ENCODE results near the gene CARD11.

CARD11 gene

DNA sequence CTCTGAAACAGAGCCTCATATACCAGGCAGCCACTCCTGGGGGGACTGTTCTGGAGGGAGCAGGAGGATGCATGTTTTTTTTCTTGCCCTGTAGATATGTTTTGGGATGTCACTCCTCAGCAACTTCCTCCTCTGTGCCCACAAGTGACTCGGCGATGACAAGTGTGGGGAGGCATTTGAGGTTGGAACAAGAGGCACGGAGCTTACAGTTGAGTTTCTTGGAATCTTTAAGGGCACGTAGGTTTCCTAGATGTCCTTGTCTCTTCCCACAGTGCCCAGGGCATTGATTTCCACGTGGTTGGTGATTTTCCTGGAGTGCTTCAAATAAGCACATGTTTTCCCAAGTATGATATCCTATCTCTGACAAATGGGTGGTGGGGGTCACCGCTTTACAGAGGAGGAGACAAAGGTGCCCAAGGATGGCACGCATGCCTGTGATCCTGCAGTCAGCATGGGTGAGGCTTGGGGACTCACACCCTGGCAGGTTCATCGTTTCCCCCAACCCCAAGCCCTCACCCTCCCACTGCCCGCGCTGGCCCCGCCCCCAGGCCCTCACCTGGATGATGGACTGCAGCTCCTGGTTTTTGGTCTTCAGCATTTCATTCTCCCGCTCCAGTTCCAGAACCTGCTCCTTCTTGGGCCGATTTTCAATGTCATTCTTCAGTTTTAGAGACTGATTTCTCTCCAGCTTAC is 104.3 kb downstream of the CARD11 start:
- peaks cover 0 to 2% of the 10 kb centered on the region in 2 donors for H3K36me3 ChIP-seq (ENCODE audit: control insufficient read depth in 1 of 2, insufficient read depth in 2 of 2, low read length in 2 of 2)
- no peak overlapping the region for H3K9ac ChIP-seq (ENCODE audit: low read depth in 1 of 2, low read length in 2 of 2)
- H3K27ac ChIP-seq (ENCODE audit: low read depth, low read length), result no peak overlapping the region
- no peaks in the 10 kb centered on the region for H3K4me1 ChIP-seq (ENCODE audit: control insufficient read depth in 1 of 2, insufficient read depth in 2 of 2, low read length in 2 of 2)
- H3K27me3 ChIP-seq (ENCODE audit: control insufficient read depth in 1 of 2, insufficient read depth in 2 of 2, low read length in 2 of 2), result no peaks in the 10 kb centered on the region
- H3K9me3 ChIP-seq (ENCODE audit: control insufficient read depth in 1 of 2, low read length in 2 of 2), result no peaks in the 10 kb centered on the region
- H3K4me3 ChIP-seq (ENCODE audit: low read depth in 1 of 2, low read length in 2 of 2), result no peak overlapping the region

DNA sequence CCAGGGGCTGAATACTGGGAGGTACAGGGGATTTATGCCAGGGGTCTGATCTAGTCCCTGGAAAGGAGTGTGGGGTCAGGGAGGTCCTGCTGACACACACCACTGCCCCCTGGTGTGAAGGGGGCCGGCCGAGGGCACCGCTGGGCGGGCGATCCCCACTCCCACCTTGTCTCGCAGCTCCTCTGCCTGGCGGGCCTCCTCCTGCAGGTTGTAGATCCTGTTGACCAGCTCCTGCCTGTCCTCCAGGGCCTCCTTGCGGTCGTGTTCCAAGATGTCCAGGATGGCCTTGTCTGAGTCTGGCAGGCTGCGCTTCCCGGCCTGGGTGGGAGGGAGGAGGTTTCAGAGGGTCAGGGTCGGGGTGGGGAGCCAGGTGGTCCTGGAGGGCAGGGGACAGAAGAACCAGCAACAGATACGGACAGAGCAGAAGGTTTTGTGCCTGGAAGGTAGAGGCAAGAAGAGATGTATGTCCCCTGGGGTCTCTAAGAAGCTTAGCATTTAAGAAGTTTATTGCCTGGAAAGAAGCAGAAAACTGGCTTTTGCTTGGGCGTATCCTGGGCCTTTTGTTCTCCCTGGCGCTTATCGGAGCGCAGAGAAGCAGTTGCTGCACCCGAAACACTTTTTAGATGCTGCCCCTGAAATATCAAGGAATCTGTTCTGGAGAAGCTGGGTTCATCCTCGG is 105.0 kb downstream of the CARD11 start:
- Histone ChIP-seq H3K4me3 (ENCODE audit: low read depth in 1 of 2, low read length in 2 of 2) (no peak overlapping the region), H3K27me3 (ENCODE audit: control insufficient read depth in 1 of 2, insufficient read depth in 2 of 2, low read length in 2 of 2) (no peaks in the 10 kb centered on the region), H3K27ac (ENCODE audit: low read depth, low read length) (no peak overlapping the region), H3K4me1 (ENCODE audit: control insufficient read depth in 1 of 2, insufficient read depth in 2 of 2, low read length in 2 of 2) (no peaks in the 10 kb centered on the region), H3K9ac (ENCODE audit: low read depth in 1 of 2, low read length in 2 of 2) (no peak overlapping the region), H3K36me3 (ENCODE audit: control insufficient read depth in 1 of 2, insufficient read depth in 2 of 2, low read length in 2 of 2) (no peaks in the 10 kb centered on the region), H3K9me3 (ENCODE audit: control insufficient read depth in 1 of 2, low read length in 2 of 2) (no peaks in the 10 kb centered on the region)

DNA sequence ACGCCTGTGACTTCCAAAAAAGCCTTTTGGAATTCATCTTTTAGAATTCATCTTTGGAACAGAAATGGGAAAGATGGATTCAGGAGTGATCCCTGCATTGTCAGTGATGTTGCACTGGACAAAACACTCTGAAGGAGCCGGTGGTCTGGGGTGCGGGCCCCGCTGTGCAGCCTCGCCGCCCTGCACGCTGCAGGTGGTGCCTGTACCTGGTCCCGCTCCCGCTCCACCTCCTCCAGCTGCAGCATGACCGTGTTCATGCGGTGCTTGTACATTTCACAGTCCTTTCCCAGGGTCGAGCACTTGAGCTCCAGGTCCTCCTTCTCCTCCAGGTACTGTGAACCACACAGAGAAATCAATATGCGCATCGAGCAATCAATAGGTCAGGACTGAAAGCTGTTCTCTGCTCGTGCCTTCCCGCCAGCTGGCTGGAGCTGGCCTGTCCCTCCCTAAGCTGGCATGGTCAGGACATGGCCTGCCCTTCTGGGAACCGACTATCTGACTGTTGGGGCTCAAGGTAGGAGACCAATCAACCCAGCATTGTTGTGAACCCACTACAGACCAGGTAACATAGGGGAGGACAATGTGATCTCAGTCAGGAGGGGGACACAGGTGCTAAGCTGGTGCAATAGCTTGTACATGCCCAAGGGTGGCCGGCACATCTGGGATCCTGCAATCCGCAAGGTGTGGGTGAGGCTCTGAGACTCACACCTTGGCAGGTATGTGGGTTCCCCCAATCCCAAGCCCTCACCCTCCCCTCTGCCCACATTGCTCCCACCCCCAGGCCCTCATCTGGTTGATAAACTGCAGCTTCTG is 105.8 kb downstream of the CARD11 start:
- no peak overlapping the region for H3K27ac ChIP-seq (ENCODE audit: low read depth, low read length)
- no peak overlapping the region for H3K4me3 ChIP-seq (ENCODE audit: low read depth in 1 of 2, low read length in 2 of 2)
- no peaks in the 10 kb centered on the region for H3K9me3 ChIP-seq (ENCODE audit: control insufficient read depth in 1 of 2, low read length in 2 of 2)
- H3K4me1 ChIP-seq (ENCODE audit: control insufficient read depth in 1 of 2, insufficient read depth in 2 of 2, low read length in 2 of 2), result no peaks in the 10 kb centered on the region
- H3K9ac ChIP-seq (ENCODE audit: low read depth in 1 of 2, low read length in 2 of 2), result no peak overlapping the region
- H3K36me3 ChIP-seq (ENCODE audit: control insufficient read depth in 1 of 2, insufficient read depth in 2 of 2, low read length in 2 of 2), result no peaks in the 10 kb centered on the region
- H3K27me3 ChIP-seq (ENCODE audit: control insufficient read depth in 1 of 2, insufficient read depth in 2 of 2, low read length in 2 of 2), result no peaks in the 10 kb centered on the region

DNA sequence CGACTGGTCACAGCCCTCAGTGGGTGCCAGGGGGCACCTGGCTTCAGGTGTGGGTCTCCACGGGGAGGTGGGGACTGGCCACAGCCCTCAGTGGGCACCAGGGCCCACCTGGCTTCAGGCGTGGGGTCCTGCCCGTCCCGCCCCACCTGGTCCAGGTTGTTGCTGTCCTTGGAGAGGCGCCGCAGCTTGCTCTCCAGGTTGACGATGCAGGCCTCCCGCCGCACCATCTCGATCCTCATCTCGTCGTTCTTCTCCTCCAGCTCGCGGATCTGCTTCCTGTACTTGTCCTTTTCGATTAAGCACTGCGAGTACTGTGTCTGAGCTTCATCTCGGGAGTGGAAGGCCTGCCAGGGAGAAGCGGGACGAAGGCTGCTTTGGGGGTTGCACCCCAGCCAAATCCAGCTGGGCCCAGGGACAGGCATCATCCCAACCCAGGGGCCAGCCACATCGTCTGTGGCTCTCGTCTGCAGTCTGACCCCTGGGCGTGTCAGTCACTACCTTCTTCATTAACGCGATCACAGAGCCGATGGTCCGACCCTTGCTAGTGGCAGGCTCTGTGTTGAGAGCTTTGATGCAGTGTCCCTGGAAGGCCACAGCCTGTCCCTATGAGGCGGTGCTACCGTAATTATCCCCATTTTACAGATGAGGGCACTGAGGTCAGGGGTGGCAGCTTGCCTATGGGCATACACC is 106.6 kb downstream of the CARD11 start:
- Histone ChIP-seq H3K36me3 (ENCODE audit: control insufficient read depth in 1 of 2, insufficient read depth in 2 of 2, low read length in 2 of 2) (no peaks in the 10 kb centered on the region), H3K9ac (ENCODE audit: low read depth in 1 of 2, low read length in 2 of 2) (no peak overlapping the region), H3K9me3 (ENCODE audit: control insufficient read depth in 1 of 2, low read length in 2 of 2) (no peaks in the 10 kb centered on the region), H3K4me3 (ENCODE audit: low read depth in 1 of 2, low read length in 2 of 2) (no peak overlapping the region), H3K27me3 (ENCODE audit: control insufficient read depth in 1 of 2, insufficient read depth in 2 of 2, low read length in 2 of 2) (no peaks in the 10 kb centered on the region), H3K27ac (ENCODE audit: low read depth, low read length) (no peak overlapping the region), H3K4me1 (ENCODE audit: control insufficient read depth in 1 of 2, insufficient read depth in 2 of 2, low read length in 2 of 2) (no peaks in the 10 kb centered on the region)

DNA sequence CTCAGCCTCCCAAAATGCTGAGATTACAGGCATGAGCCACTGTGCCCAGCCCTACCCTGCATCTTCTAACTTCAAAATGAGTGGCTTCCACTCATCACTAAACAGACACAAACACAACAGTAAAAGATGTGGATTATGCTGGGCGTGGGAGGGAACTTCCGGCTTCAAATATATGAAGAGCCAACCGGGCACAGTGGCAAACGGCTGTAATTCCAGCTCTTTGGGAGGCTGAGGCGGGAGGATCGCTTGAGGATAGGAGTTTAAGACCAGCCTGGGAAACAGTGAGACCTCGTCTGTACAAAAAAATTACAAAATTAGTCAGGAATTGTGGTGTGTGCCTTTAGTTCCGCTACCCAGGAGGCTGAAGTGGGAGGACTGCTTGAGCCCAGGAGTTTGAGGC is 107.4 kb downstream of the CARD11 start:
- no peaks in the 10 kb centered on the region for H3K9me3 ChIP-seq (ENCODE audit: control insufficient read depth in 1 of 2, low read length in 2 of 2)

DNA sequence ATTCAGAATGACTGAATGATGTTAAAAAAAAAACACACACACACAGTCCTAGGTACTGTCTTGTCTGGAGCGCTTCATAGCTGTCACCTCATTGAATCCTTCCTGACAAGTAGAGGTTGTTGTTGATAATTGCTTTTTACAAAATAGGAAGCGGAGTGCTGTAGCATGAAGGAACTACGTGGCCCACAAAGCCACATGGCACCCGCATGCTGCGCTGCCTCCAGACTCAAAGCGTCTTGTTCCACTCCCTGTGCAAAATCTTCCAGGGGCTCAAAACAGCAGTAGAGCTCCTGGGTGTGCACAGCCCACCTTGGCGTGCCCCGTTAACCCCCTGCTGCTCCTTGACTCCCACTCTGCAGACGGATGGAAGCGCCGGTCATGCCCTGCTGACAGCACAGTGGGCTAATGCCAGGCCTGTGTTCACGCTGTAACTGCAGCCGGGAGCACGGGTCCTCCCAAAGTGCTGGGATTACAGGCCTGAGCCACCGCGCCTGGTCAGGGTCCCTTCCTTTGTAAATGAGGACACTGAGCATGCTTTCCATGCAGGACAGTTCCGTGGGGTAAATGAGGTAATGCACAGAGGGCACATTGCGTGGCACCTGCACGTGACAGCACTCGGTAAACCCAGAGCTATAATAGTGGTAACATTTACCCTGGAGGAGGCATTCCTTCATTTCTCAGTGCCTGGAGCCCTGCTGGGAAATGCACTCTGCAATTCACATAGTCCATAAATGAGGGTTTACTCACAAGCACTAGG is 108.5 kb downstream of the CARD11 start:
- Histone ChIP-seq H3K4me3 (ENCODE audit: low read depth in 1 of 2, low read length in 2 of 2) (no peak overlapping the region), H3K9ac (ENCODE audit: low read depth in 1 of 2, low read length in 2 of 2) (no peak overlapping the region), H3K9me3 (ENCODE audit: control insufficient read depth in 1 of 2, low read length in 2 of 2) (no peaks in the 10 kb centered on the region), H3K4me1 (ENCODE audit: control insufficient read depth in 1 of 2, insufficient read depth in 2 of 2, low read length in 2 of 2) (no peaks in the 10 kb centered on the region), H3K36me3 (ENCODE audit: control insufficient read depth in 1 of 2, insufficient read depth in 2 of 2, low read length in 2 of 2) (no peaks in the 10 kb centered on the region), H3K27me3 (ENCODE audit: control insufficient read depth in 1 of 2, insufficient read depth in 2 of 2, low read length in 2 of 2) (no peaks in the 10 kb centered on the region), H3K27ac (ENCODE audit: low read depth, low read length) (no peak overlapping the region)

More for the DNA sequence above, 107.4 kb downstream of the CARD11 start:
- no peak overlapping the region for H3K27ac ChIP-seq (ENCODE audit: low read depth, low read length)
- no peaks in the 10 kb centered on the region for H3K36me3 ChIP-seq (ENCODE audit: control insufficient read depth in 1 of 2, insufficient read depth in 2 of 2, low read length in 2 of 2)
- H3K4me1 ChIP-seq (ENCODE audit: control insufficient read depth in 1 of 2, insufficient read depth in 2 of 2, low read length in 2 of 2), result no peaks in the 10 kb centered on the region
- H3K4me3 ChIP-seq (ENCODE audit: low read depth in 1 of 2, low read length in 2 of 2), result no peak overlapping the region
- no peak overlapping the region for H3K9ac ChIP-seq (ENCODE audit: low read depth in 1 of 2, low read length in 2 of 2)
- H3K27me3 ChIP-seq (ENCODE audit: control insufficient read depth in 1 of 2, insufficient read depth in 2 of 2, low read length in 2 of 2), result no peaks in the 10 kb centered on the region

DNA sequence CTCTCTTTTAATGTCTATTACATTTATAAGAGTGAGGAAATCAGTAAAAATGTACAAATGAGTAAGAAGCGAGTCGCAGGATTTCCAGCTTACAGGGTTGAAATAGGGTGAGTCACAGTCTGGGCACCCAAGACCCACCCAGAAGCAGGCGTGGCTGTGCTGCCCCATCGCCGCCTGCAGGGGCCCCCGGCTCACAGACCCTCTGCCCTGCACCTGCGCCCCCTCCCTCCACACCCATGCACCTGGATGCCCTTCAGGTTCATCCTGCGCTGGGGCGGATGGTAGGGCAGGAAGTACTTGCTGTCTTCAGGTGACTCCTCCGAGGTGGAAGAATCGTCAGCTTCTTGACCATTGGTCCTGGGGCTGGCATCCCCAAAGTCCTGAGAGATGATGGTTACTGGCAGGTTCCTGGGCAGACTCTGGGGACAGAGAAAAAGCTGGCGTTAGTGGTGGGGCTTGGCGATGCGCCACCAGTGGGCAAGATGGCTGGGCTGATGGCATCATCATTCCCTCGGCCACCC is 109.4 kb downstream of the CARD11 start:
- peaks cover 0 to under 1% of the 10 kb centered on the region in 2 donors for H3K4me1 ChIP-seq (ENCODE audit: control insufficient read depth in 1 of 2, insufficient read depth in 2 of 2, low read length in 2 of 2)
- H3K9ac ChIP-seq (ENCODE audit: low read depth in 1 of 2, low read length in 2 of 2), result no peak overlapping the region
- H3K4me3 ChIP-seq (ENCODE audit: low read depth in 1 of 2, low read length in 2 of 2), result no peak overlapping the region
- no peak overlapping the region for H3K27ac ChIP-seq (ENCODE audit: low read depth, low read length)
- H3K9me3 ChIP-seq (ENCODE audit: control insufficient read depth in 1 of 2, low read length in 2 of 2), result no peaks in the 10 kb centered on the region
- no peaks in the 10 kb centered on the region for H3K36me3 ChIP-seq (ENCODE audit: control insufficient read depth in 1 of 2, insufficient read depth in 2 of 2, low read length in 2 of 2)
- peaks cover 0 to 4% of the 10 kb centered on the region in 2 donors for H3K27me3 ChIP-seq (ENCODE audit: control insufficient read depth in 1 of 2, insufficient read depth in 2 of 2, low read length in 2 of 2)

DNA sequence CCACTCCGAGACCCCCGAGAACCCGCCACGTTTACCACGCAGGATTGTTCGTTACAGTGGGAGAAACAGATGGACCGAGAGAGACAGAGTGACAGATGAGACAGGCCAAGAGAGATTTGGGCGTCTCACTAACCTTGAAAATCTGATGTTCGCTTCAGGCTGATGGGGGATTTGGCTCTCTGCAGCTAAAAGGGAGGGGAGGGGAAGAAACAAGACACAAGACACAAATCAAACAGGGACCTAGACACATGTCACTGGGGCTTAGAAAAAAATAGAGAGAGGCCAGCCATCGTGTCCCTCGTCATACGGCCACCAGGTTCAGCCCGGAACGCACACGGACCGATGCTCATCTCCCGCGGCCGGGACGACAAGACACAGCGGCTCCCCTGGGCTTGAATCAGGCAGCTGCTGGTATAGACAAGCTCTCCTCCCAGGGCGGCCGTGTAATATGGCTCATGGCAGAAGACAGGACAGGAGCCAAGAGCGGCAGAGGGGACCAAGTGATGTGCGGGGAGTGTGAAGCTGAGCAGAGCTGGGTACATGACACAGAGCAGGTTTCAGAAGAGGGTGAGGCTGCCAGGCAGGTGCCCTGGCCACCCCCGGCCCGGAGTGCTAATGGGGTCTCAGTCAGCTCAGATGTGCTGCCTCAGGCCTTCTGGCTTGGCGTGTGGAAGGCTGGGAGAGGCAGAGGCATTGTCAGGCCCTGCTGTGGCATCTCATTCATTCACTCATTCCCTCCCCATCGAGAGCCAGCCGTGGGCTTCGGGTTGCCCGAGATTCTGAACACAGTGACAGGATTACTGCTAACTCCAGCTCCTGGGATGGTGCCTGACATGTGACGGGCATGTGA is 111.0 kb downstream of the CARD11 start:
- no peak overlapping the region for H3K27ac ChIP-seq (ENCODE audit: low read depth, low read length)
- H3K36me3 ChIP-seq (ENCODE audit: control insufficient read depth in 1 of 2, insufficient read depth in 2 of 2, low read length in 2 of 2), result no peaks in the 10 kb centered on the region
- no peaks in the 10 kb centered on the region for H3K9me3 ChIP-seq (ENCODE audit: control insufficient read depth in 1 of 2, low read length in 2 of 2)
- peaks cover 0 to 11% of the 10 kb centered on the region in 2 donors for H3K4me1 ChIP-seq (ENCODE audit: control insufficient read depth in 1 of 2, insufficient read depth in 2 of 2, low read length in 2 of 2)
- H3K9ac ChIP-seq (ENCODE audit: low read depth in 1 of 2, low read length in 2 of 2), result no peak overlapping the region
- peaks cover 0 to 11% of the 10 kb centered on the region in 2 donors for H3K27me3 ChIP-seq (ENCODE audit: control insufficient read depth in 1 of 2, insufficient read depth in 2 of 2, low read length in 2 of 2)
- no peak overlapping the region for H3K4me3 ChIP-seq (ENCODE audit: low read depth in 1 of 2, low read length in 2 of 2)

DNA sequence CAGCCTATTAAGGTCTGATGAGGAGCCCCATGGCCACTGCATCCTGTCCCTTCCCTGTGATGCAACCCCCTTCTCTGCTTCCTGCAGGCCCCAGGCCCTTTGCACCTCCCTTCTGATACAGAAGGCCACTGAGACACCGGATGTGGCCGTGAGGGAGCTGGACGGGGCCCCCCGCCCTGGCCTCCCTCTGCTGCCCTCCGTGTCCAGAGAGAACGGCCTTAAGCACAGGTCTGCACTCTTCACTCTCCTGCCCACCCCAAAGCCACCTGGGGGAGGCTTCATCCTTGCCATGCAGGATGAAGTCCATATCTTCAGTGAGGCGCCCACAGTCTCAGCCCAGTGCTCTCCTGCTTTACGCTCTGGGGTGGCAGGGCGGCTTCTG is 112.6 kb downstream of the CARD11 start:
- Histone ChIP-seq H3K4me1 (ENCODE audit: control insufficient read depth in 1 of 2, insufficient read depth in 2 of 2, low read length in 2 of 2) (peaks cover 0 to 11% of the 10 kb centered on the region in 2 donors), H3K4me3 (ENCODE audit: low read depth in 1 of 2, low read length in 2 of 2) (no peak overlapping the region), H3K27ac (ENCODE audit: low read depth, low read length) (no peak overlapping the region), H3K9me3 (ENCODE audit: control insufficient read depth in 1 of 2, low read length in 2 of 2) (no peaks in the 10 kb centered on the region), H3K36me3 (ENCODE audit: control insufficient read depth in 1 of 2, insufficient read depth in 2 of 2, low read length in 2 of 2) (no peaks in the 10 kb centered on the region), H3K27me3 (ENCODE audit: control insufficient read depth in 1 of 2, insufficient read depth in 2 of 2, low read length in 2 of 2) (peaks cover 0 to 11% of the 10 kb centered on the region in 2 donors), H3K9ac (ENCODE audit: low read depth in 1 of 2, low read length in 2 of 2) (no peak overlapping the region)

Data from duodenal mucosa (tissue), 2 donors.